H9 (cell line): ENCODE data around the gene HCN1. TPM values are rescaled to one million over a fixed set of nuclear protein-coding genes. Genes with fewer than 3 reads are reported as not detected.

Experiments
- DNase-seq: peaks from one replicate; pipeline ENCODE4 v3.0.0-alpha.2; 2017
- H2AFZ ChIP-seq: one replicate; pipeline ENCODE4 v1.6.1; 2013; ENCODE audit warnings: mild to moderate bottlenecking, low read length, control low read depth, moderate library complexity
- H2AK5ac ChIP-seq: 2 replicates; pipeline ENCODE4 v1.6.1; 2013; ENCODE audit warnings: low read length, control low read depth, mixed read lengths; ENCODE audit not compliant: insufficient read length
- H2BK120ac ChIP-seq: one replicate; pipeline ENCODE4 v1.6.1; 2013; ENCODE audit warnings: low read depth, mild to moderate bottlenecking, low read length, control low read depth, inconsistent platforms; ENCODE audit not compliant: poor library complexity, severe bottlenecking
- H2BK12ac ChIP-seq: 2 replicates; pipeline ENCODE4 v1.6.1; 2013; ENCODE audit warnings: low read length, control low read depth, mixed read lengths, low read depth; ENCODE audit not compliant: insufficient read length
- H2BK15ac ChIP-seq: 2 replicates; pipeline ENCODE4 v1.6.1; 2013; ENCODE audit warnings: low read depth, low read length, control low read depth
- H2BK20ac ChIP-seq: one replicate; pipeline ENCODE4 v1.6.1; 2013; ENCODE audit warnings: low read depth, mild to moderate bottlenecking, low read length, control low read depth, inconsistent platforms; ENCODE audit not compliant: poor library complexity, severe bottlenecking
- H2BK5ac ChIP-seq: 2 replicates; pipeline ENCODE4 v1.6.1; 2013; ENCODE audit warnings: low read length, control low read depth, mixed read lengths; ENCODE audit not compliant: insufficient read length
- H3K14ac ChIP-seq: 2 replicates; pipeline ENCODE4 v1.6.1; 2013; ENCODE audit warnings: low read length, control low read depth; ENCODE audit not compliant: insufficient read depth
- H3K18ac ChIP-seq: 2 replicates; pipeline ENCODE4 v1.6.1; 2013; ENCODE audit warnings: low read depth, mild to moderate bottlenecking, mixed read lengths, low read length, control low read depth; ENCODE audit not compliant: insufficient read length
- H3K23ac ChIP-seq: 2 replicates; pipeline ENCODE4 v1.6.1; 2013; ENCODE audit warnings: low read length, control low read depth, mixed read lengths, low read depth; ENCODE audit not compliant: insufficient read length
- H3K23me2 ChIP-seq: 2 replicates; pipeline ENCODE4 v1.6.1; 2013; ENCODE audit warnings: low read depth, mild to moderate bottlenecking, mixed read lengths, low read length, control low read depth; ENCODE audit not compliant: insufficient read length, poor library complexity, severe bottlenecking
- H3K27ac ChIP-seq: 2 replicates; pipeline ENCODE4 v1.5.1; 2013; ENCODE audit warnings: low read length, control low read depth, mixed read lengths, low read depth; ENCODE audit not compliant: insufficient read length
- H3K27me3 ChIP-seq: 2 replicates; pipeline ENCODE4 v1.6.1; 2013; ENCODE audit warnings: low read length, control low read depth, inconsistent platforms; ENCODE audit not compliant: insufficient read depth
- H3K4ac ChIP-seq: 2 replicates; pipeline ENCODE4 v1.6.1; 2013; ENCODE audit warnings: low read depth, mild to moderate bottlenecking, control low read depth, inconsistent platforms, low read length, moderate library complexity
- H3K4me1 ChIP-seq: 2 replicates; pipeline ENCODE4 v1.6.1; 2013; ENCODE audit warnings: low read length, control low read depth, inconsistent platforms; ENCODE audit not compliant: insufficient read depth
- H3K4me2 ChIP-seq: 2 replicates; pipeline ENCODE4 v1.6.1; 2013; ENCODE audit warnings: low read length, control low read depth, mixed read lengths; ENCODE audit not compliant: insufficient read length, insufficient read depth
- H3K56ac ChIP-seq: 2 replicates; pipeline ENCODE4 v1.6.1; 2013; ENCODE audit warnings: low read depth, mild to moderate bottlenecking, mixed read lengths, low read length, control low read depth; ENCODE audit not compliant: insufficient read length
- H3K79me1 ChIP-seq: 2 replicates; pipeline ENCODE4 v1.6.1; 2013; ENCODE audit warnings: low read depth, mild to moderate bottlenecking, moderate library complexity, low read length, control low read depth, inconsistent platforms; ENCODE audit not compliant: insufficient read depth, poor library complexity, severe bottlenecking
- H3K79me2 ChIP-seq: 2 replicates; pipeline ENCODE4 v1.6.1; 2013; ENCODE audit warnings: low read length, control low read depth, inconsistent platforms; ENCODE audit not compliant: insufficient read depth
- H3K9ac ChIP-seq: 2 replicates; pipeline ENCODE4 v1.6.1; 2013; ENCODE audit warnings: low read length, control low read depth, mixed read lengths; ENCODE audit not compliant: insufficient read length; ENCODE audit errors: extremely low read depth
- H3K9me3 ChIP-seq: one replicate; pipeline ENCODE4 v1.6.1; 2013; ENCODE audit warnings: low read depth, low read length, inconsistent platforms; ENCODE audit not compliant: control insufficient read depth
- H3T11ph ChIP-seq: one replicate; pipeline ENCODE4 v1.6.1; 2013; ENCODE audit warnings: mild to moderate bottlenecking, low read length, control low read depth, inconsistent platforms
- H4K20me1 ChIP-seq: one replicate; pipeline ENCODE4 v1.6.1; 2013; ENCODE audit not compliant: control insufficient read depth, insufficient read length, insufficient read depth
- H4K5ac ChIP-seq: 2 replicates; pipeline ENCODE4 v1.6.1; 2013; ENCODE audit warnings: low read depth, mild to moderate bottlenecking, mixed read lengths, low read length, control low read depth; ENCODE audit not compliant: insufficient read length
- H4K8ac ChIP-seq: replicated peaks from 2 replicates; pipeline ENCODE4 v1.6.1; 2013; ENCODE audit warnings: low read length, control low read depth, mixed read lengths, low read depth; ENCODE audit not compliant: insufficient read length
- H4K91ac ChIP-seq: 2 replicates; pipeline ENCODE4 v1.6.1; 2013; ENCODE audit warnings: low read depth, mild to moderate bottlenecking, moderate library complexity, mixed read lengths, low read length, control low read depth; ENCODE audit not compliant: insufficient read length
- H3K27ac Mint-ChIP-seq, 3 experiments: 2 replicates in 2 of 3; 3 replicates in 1 of 3; pipeline ENCODE4 v1.8.0; 2020 to 2021; ENCODE audit warnings: mixed read lengths in 3 of 3, mild to moderate bottlenecking in 1 of 3, moderate library complexity in 1 of 3
- H3K27me3 Mint-ChIP-seq: 2 replicates; pipeline ENCODE4 v1.8.0; 2021; ENCODE audit warnings: low read depth, mild to moderate bottlenecking, moderate library complexity, mixed read lengths
- H3K36me3 Mint-ChIP-seq, 3 experiments: 2 replicates in 2 of 3; 3 replicates in 1 of 3; pipeline ENCODE4 v1.8.0; 2020 to 2021; ENCODE audit warnings: low read depth in 3 of 3, mixed read lengths in 3 of 3; ENCODE audit not compliant: insufficient read depth in 1 of 3
- H3K4me1 Mint-ChIP-seq, 2 experiments: 2 replicates each; pipeline ENCODE4 v1.8.0; 2020; ENCODE audit warnings: mixed read lengths in 2 of 2
- H3K4me3 Mint-ChIP-seq, 2 experiments: 2 replicates in 1 of 2; 3 replicates in 1 of 2; pipeline ENCODE4 v1.8.0; 2020 to 2021; ENCODE audit warnings: mild to moderate bottlenecking in 2 of 2, mixed read lengths in 2 of 2, moderate library complexity in 1 of 2
- H3K9me3 Mint-ChIP-seq, 2 experiments: 2 replicates in 1 of 2; 3 replicates in 1 of 2; pipeline ENCODE4 v1.8.0; 2020; ENCODE audit warnings: mild to moderate bottlenecking in 2 of 2, mixed read lengths in 2 of 2, moderate library complexity in 1 of 2
- CTCF ChIP-seq: fragments of 200-600 bp; sonication (generic); conservative IDR thresholded peaks from 3 replicates; pipeline ENCODE4 v1.8.0; 2021; ENCODE audit warnings: antibody characterized with exemption, mild to moderate bottlenecking
- WGBS: extraction: QIAGEN DNeasy Blood & Tissue Kit; methylation state at CpG from one replicate; pipeline ENCODE4 v1.1.7; 2013; ENCODE audit warnings: missing lambda C conversion rate, low lambda C conversion rate, mixed read lengths; ENCODE audit not compliant: insufficient read length; ENCODE audit errors: extremely low coverage; 5-methylcytosine and 5-hydroxymethylcytosine counted together
- total RNA-seq: library from RNA; stranded (reverse); gene quantifications from 2 replicates; pipeline ENCODE4 v1.2.1, GENCODE V29; 2021

The HCN1 gene
- total RNA-seq, 1 experiment from 2014 or later = 4.6 TPM

GRCh38 chr5:45686620-45687019, 9.6 kb downstream of the HCN1 start:
- H3T11ph ChIP-seq = no peak overlapping the region
- H3K27ac ChIP-seq = no peak overlapping the region
- H3K56ac ChIP-seq = no peak overlapping the region
- Mint-ChIP-seq H3K36me3 (no peaks in the 10 kb centered on the region), H3K27ac (no peak overlapping the region), H3K4me1 (no peaks in the 10 kb centered on the region), H3K9me3 (no peaks in the 10 kb centered on the region), H3K4me3 (no peak overlapping the region), H3K27me3 (no peaks in the 10 kb centered on the region)
- no peaks in the 10 kb centered on the region for H4K20me1 ChIP-seq
- H3K23ac ChIP-seq = no peak overlapping the region
- H2AK5ac ChIP-seq = no peak overlapping the region
- no peak overlapping the region for H3K4ac ChIP-seq
- no peak overlapping the region for H4K5ac ChIP-seq
- H3K79me1 ChIP-seq = no peaks in the 10 kb centered on the region
- no peaks in the 10 kb centered on the region for H3K23me2 ChIP-seq
- H3K79me2 ChIP-seq = no peaks in the 10 kb centered on the region
- no peak overlapping the region for H2BK5ac ChIP-seq
- H3K4me1 ChIP-seq = no peaks in the 10 kb centered on the region
- TF ChIP-seq CTCF = no peak
- no peak overlapping the region for H4K91ac ChIP-seq
- no peak overlapping the region for H2BK120ac ChIP-seq
- H2BK15ac ChIP-seq = no peak overlapping the region
- no peak overlapping the region for H4K8ac ChIP-seq
- H3K9ac ChIP-seq = no peak overlapping the region
- no CpG with 5 or more reads among the region's 2 CpGs for WGBS
- no peaks in the 10 kb centered on the region for H3K27me3 ChIP-seq
- no peak overlapping the region for H3K18ac ChIP-seq
- H3K4me2 ChIP-seq = no peak overlapping the region
- H3K9me3 ChIP-seq = no peaks in the 10 kb centered on the region
- no peak overlapping the region for H2AFZ ChIP-seq
- H2BK12ac ChIP-seq = no peak overlapping the region
- H2BK20ac ChIP-seq = no peak overlapping the region
- no peak for DNase-seq
- no peak overlapping the region for H3K14ac ChIP-seq
